ENCODE results near the gene SPON1. TPM values are rescaled to one million over a fixed set of nuclear protein-coding genes. Genes with fewer than 3 reads are reported as not detected.
A peak's percentile ranks its signal among the peaks of the same experiment; 100 is the strongest.

The SPON1 gene
- total and polyA plus RNA-seq, 2 experiments from 2014 or later: 2.9 to 6.4 TPM

- TF ChIP-seq CTCF (conservative IDR thresholded peaks at IDR 0.05; ENCODE audit: low read depth in 2 of 2): no peak
- no peak for TF ChIP-seq NANOG (IDR thresholded peaks at IDR 0.05; ENCODE audit: borderline replicate concordance)
- no peak for TF ChIP-seq ZNF462 (CRISPR knock-in tag; IDR thresholded peaks at IDR 0.05)
- no peak for TF ChIP-seq EZH2phosphoT487 (IDR thresholded peaks at IDR 0.05; ENCODE audit: unreplicated experiment)
- no peak for TF ChIP-seq EZH2 (IDR thresholded peaks at IDR 0.05; ENCODE audit: low read depth, unreplicated experiment)
- TF ChIP-seq CREB1 (CRISPR knock-in tag; IDR thresholded peaks at IDR 0.05; ENCODE audit: low read depth): no peak
Measured at GRCh38 chr11:13917264-13917663, 45.3 kb upstream of the SPON1 start (continued).

- H3K4me1 Mint-ChIP-seq: peaks cover 27% of the 10 kb centered on the region
- Histone ChIP-seq H3K4me1 (ENCODE audit: insufficient read depth) (peaks cover 18% of the 10 kb centered on the region), H2AFZ (no peak overlapping the region), H3K27ac (ENCODE audit: low read depth) (no peak overlapping the region), H3K4me2 (no peak overlapping the region), H3F3A (replicated peaks; ENCODE audit: low read depth) (no peaks in the 10 kb centered on the region), H3K9me2 (ENCODE audit: insufficient read depth) (peaks cover 15% of the 10 kb centered on the region), H3K4me3 (no peak overlapping the region), H3K27me3 (ENCODE audit: insufficient read depth) (no peaks in the 10 kb centered on the region), H3K79me2 (replicated peaks; ENCODE audit: insufficient read depth) (no peaks in the 10 kb centered on the region), H4K20me1 (replicated peaks; ENCODE audit: insufficient read depth) (no peaks in the 10 kb centered on the region), H3K36me3 (ENCODE audit: insufficient read depth) (no peaks in the 10 kb centered on the region)
- no peak overlapping the region for H3K4me3 Mint-ChIP-seq
- no peak for ATAC-seq
- H3K27ac Mint-ChIP-seq: peak overlapping the region; percentile 36; the same call in 1 of the 2 replicates
- no peaks in the 10 kb centered on the region for H3K36me3 Mint-ChIP-seq (ENCODE audit: low read depth)
- peaks cover 2% of the 10 kb centered on the region for H3K27me3 Mint-ChIP-seq (ENCODE audit: insufficient read depth, low read depth, poor library complexity)
- no peak for DNase-seq (ENCODE audit: low spot score)
- no peaks in the 10 kb centered on the region; the same call in 2 of the 3 replicates for H3K9me3 Mint-ChIP-seq
- TF ChIP-seq CREB1 (CRISPR knock-in tag; IDR thresholded peaks at IDR 0.05; ENCODE audit: low read depth): no peak
- TF ChIP-seq NANOG (IDR thresholded peaks at IDR 0.05; ENCODE audit: borderline replicate concordance): no peak
- no peak for TF ChIP-seq JUNB (IDR thresholded peaks at IDR 0.05; ENCODE audit: unreplicated experiment)
- TF ChIP-seq EZH2 (IDR thresholded peaks at IDR 0.05; ENCODE audit: low read depth, unreplicated experiment): no peak
- TF ChIP-seq POLR2AphosphoS5 (IDR thresholded peaks at IDR 0.05; ENCODE audit: low read depth): no peak
- no peak for TF ChIP-seq CTCF (conservative IDR thresholded peaks at IDR 0.05; ENCODE audit: low read depth in 2 of 2)
Measured at GRCh38 chr11:13917904-13918303, 44.6 kb upstream of the SPON1 start.
